GM19467 (cell line): Measurements from ENCODE around the gene RACK1.
A peak's percentile ranks its signal among the peaks of the same experiment; 100 is the strongest.

Experiments
- ATAC-seq: cut with Tn5 transposase; IDR thresholded peaks from one replicate; pipeline ENCODE4 v1.9.1; 2021; ENCODE audit warnings: mild to moderate bottlenecking, moderate library complexity; ENCODE audit not compliant: unreplicated experiment

The RACK1 gene

GRCh38 chr5:181198905-181199519 lies 44.7 kb downstream of the RACK1 start:
- peak; percentile 74 for ATAC-seq

- ATAC-seq = no peak
These were observed 45.5 kb downstream of the RACK1 start for GRCh38 chr5:181198106-181198685.

- no peak for ATAC-seq
These were observed 46.3 kb downstream of the RACK1 start for GRCh38 chr5:181197326-181197951.

GRCh38 chr5:181195249-181195761 lies 48.4 kb downstream of the RACK1 start:
- ATAC-seq = no peak

GRCh38 chr5:181194489-181195248 lies 49.0 kb downstream of the RACK1 start:
- no peak for ATAC-seq

- ATAC-seq = no peak
These were observed 50.0 kb downstream of the RACK1 start for GRCh38 chr5:181193656-181194055.

- ATAC-seq = no peak
These were observed 51.2 kb downstream of the RACK1 start for GRCh38 chr5:181192337-181193046.

GRCh38 chr5:181191526-181192336 lies 52.0 kb downstream of the RACK1 start:
- ATAC-seq = peak; percentile 57

- ATAC-seq = no peak
These were observed 52.8 kb downstream of the RACK1 start for GRCh38 chr5:181190711-181191525.

GRCh38 chr5:181189962-181190710 lies 53.6 kb downstream of the RACK1 start:
- ATAC-seq = no peak

- ATAC-seq = no peak
These were observed 54.2 kb downstream of the RACK1 start for GRCh38 chr5:181189363-181189961.

GRCh38 chr5:181188700-181189362 lies 54.9 kb downstream of the RACK1 start:
- ATAC-seq = no peak

- ATAC-seq = no peak
These were observed 56.0 kb downstream of the RACK1 start for GRCh38 chr5:181187500-181188213.

GRCh38 chr5:181186986-181187499 lies 56.7 kb downstream of the RACK1 start:
- no peak for ATAC-seq
